ENCODE measurements around the gene MCEMP1.

DNA sequence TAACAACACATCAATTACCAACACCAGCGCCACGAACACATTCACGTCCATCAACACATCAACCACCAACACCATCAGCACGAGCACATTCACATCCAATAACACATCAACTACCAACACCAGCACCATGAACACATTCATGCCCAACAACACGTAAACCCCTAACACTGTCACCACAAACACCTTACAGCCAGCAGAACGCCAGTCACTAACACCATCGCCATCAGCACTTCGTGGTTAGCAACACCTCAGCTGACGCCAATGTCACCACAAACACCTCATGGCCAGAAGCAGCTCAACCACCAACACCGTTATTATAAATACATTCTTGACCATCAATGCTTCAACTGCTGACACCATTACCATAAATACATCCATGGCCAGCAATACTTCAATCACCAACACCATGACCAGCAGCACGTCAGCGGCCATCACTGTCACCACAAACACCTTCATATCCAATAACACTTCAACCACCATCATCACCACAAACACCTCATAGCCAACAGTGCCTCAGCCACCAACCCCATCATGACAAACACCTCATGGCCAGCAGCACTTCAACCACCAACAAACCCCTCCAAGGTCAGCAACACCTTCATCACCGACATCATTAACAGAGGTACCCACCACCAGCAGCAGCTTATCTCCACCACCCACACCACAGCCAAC, 15.7 kb downstream of the MCEMP1 start:
- TF ChIP-seq, protein P1, sequence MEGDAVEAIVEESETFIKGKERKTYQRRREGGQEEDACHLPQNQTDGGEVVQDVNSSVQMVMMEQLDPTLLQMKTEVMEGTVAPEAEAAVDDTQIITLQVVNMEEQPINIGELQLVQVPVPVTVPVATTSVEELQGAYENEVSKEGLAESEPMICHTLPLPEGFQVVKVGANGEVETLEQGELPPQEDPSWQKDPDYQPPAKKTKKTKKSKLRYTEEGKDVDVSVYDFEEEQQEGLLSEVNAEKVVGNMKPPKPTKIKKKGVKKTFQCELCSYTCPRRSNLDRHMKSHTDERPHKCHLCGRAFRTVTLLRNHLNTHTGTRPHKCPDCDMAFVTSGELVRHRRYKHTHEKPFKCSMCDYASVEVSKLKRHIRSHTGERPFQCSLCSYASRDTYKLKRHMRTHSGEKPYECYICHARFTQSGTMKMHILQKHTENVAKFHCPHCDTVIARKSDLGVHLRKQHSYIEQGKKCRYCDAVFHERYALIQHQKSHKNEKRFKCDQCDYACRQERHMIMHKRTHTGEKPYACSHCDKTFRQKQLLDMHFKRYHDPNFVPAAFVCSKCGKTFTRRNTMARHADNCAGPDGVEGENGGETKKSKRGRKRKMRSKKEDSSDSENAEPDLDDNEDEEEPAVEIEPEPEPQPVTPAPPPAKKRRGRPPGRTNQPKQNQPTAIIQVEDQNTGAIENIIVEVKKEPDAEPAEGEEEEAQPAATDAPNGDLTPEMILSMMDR (IDR thresholded peaks at IDR 0.05; ENCODE audit: low read depth, low read length, poor library complexity, severe bottlenecking): no peak
- no peak for TF ChIP-seq EZH2phosphoT487 (IDR thresholded peaks at IDR 0.05; ENCODE audit: borderline replicate concordance, low read length)

Measured in DOHH2 (cell line).